ENCODE measurements around the gene ZNF638.
"Not testable (repeated sequence)": the region's sequence is repeated elsewhere in the genome, so short reads cannot be mapped to it uniquely, and the experiment has no call there.

ZNF638 gene

GRCh38 chr2:71331581-71332434 lies at the start of gene ZNF638:
Gene ZNF638 (plus strand): TSS chr2:71331782. CDS start chr2:71348955, 17,173 bp downstream.
- no peak for FAIRE-seq

GRCh38 chr2:71281950-71282349 lies 49.6 kb upstream of the ZNF638 start:
- no peak for FAIRE-seq

- FAIRE-seq = no peak
Measured at GRCh38 chr2:71282493-71282892, 49.1 kb upstream of the ZNF638 start.

GRCh38 chr2:71283131-71283530 lies 48.5 kb upstream of the ZNF638 start:
- FAIRE-seq = no peak

GRCh38 chr2:71285706-71286105 lies 45.9 kb upstream of the ZNF638 start:
- no peak for FAIRE-seq

GRCh38 chr2:71291398-71291797 lies 40.2 kb upstream of the ZNF638 start:
- FAIRE-seq = no peak

GRCh38 chr2:71292159-71292558 lies 39.4 kb upstream of the ZNF638 start:
- FAIRE-seq = no peak

- no peak for FAIRE-seq
Measured at GRCh38 chr2:71298914-71299313, 32.7 kb upstream of the ZNF638 start.

- peak; percentile 95 for FAIRE-seq
Measured at GRCh38 chr2:71299507-71299906, 32.1 kb upstream of the ZNF638 start.

- no peak for FAIRE-seq
Measured at GRCh38 chr2:71303849-71304248, 27.7 kb upstream of the ZNF638 start.

GRCh38 chr2:71306762-71307161 lies 24.8 kb upstream of the ZNF638 start:
- FAIRE-seq = no peak

- no peak for FAIRE-seq
Measured at GRCh38 chr2:71313016-71313766, 18.4 kb upstream of the ZNF638 start.

GRCh38 chr2:71317060-71317459 lies 14.5 kb upstream of the ZNF638 start:
- FAIRE-seq = no peak

- FAIRE-seq = not testable (repeated sequence)
Measured at GRCh38 chr2:71317900-71318299, 13.7 kb upstream of the ZNF638 start.

- no peak for FAIRE-seq
Measured at GRCh38 chr2:71323386-71323785, 8.2 kb upstream of the ZNF638 start.

GRCh38 chr2:71326968-71327367 lies 4.6 kb upstream of the ZNF638 start:
- FAIRE-seq = no peak

GRCh38 chr2:71327916-71328315 lies 3.7 kb upstream of the ZNF638 start:
- FAIRE-seq = no peak

GRCh38 chr2:71330155-71330554 lies 1.4 kb upstream of the ZNF638 start:
- FAIRE-seq = no peak

GRCh38 chr2:71330585-71331330 lies 824 bp upstream of the ZNF638 start:
- FAIRE-seq = no peak

- FAIRE-seq = not testable (repeated sequence)
Measured at GRCh38 chr2:71331331-71331580, 326 bp upstream of the ZNF638 start.

GRCh38 chr2:71332435-71332796 lies 834 bp downstream of the ZNF638 start:
- FAIRE-seq = no peak

GRCh38 chr2:71333619-71334018 lies 2.0 kb downstream of the ZNF638 start:
- FAIRE-seq = no peak

- FAIRE-seq = no peak
Measured at GRCh38 chr2:71336384-71336783, 4.8 kb downstream of the ZNF638 start.

GRCh38 chr2:71336802-71337201 lies 5.2 kb downstream of the ZNF638 start:
- FAIRE-seq = no peak

Data from islet of Langerhans (tissue), 1 donor.